Activated CD4-positive, CD25-positive, alpha-beta regulatory T cell treated with anti-CD3 and anti-CD28 coated beads, Interleukin-2, amount 50 U/mL, for 24 hours (primary cell): ENCODE results near the gene CDH26.

Source experiments
- ATAC-seq, 2 donors: fragments of 150-1000 bp; cut with Tn5 transposase; one replicate each; pipeline ENCODE4 v1.10.0; 2021; ENCODE audit warnings: mild to moderate bottlenecking in 1 of 2, moderate library complexity in 1 of 2

Gene CDH26

GRCh38 chr20:59987135-59987534 is 28.9 kb downstream of the CDH26 start:
- no peak for ATAC-seq

GRCh38 chr20:59988141-59988540 is 29.9 kb downstream of the CDH26 start:
- no peak for ATAC-seq

- no peak for ATAC-seq
Measured at GRCh38 chr20:59992526-59993084, 34.4 kb downstream of the CDH26 start.

- ATAC-seq = no peak
Measured at GRCh38 chr20:59993736-59994430, 35.7 kb downstream of the CDH26 start.

- no peak for ATAC-seq
Measured at GRCh38 chr20:59994697-59995122, 36.5 kb downstream of the CDH26 start.

- no peak for ATAC-seq
Measured at GRCh38 chr20:59996108-59996507, 37.9 kb downstream of the CDH26 start.

- no peak for ATAC-seq
Measured at GRCh38 chr20:59997896-59998295, 39.7 kb downstream of the CDH26 start.

- no peak for ATAC-seq
Measured at GRCh38 chr20:59999502-59999901, 41.3 kb downstream of the CDH26 start.

- ATAC-seq = no peak
Measured at GRCh38 chr20:60000271-60001042, 42.2 kb downstream of the CDH26 start.

- ATAC-seq = no peak
Measured at GRCh38 chr20:60001108-60001507, 42.9 kb downstream of the CDH26 start.

GRCh38 chr20:60003776-60004175 is 45.6 kb downstream of the CDH26 start:
- ATAC-seq = no peak

GRCh38 chr20:60006261-60006660 is 48.0 kb downstream of the CDH26 start:
- ATAC-seq = no peak

- no peak for ATAC-seq
Measured at GRCh38 chr20:60007464-60007863, 49.2 kb downstream of the CDH26 start.

GRCh38 chr20:60008130-60008808 is 50.0 kb downstream of the CDH26 start:
- ATAC-seq = peak in 1 of 2 donors; percentile 38

GRCh38 chr20:60009318-60009717 is 51.1 kb downstream of the CDH26 start:
- no peak for ATAC-seq

- no peak for ATAC-seq
Measured at GRCh38 chr20:60009826-60010616, 51.8 kb downstream of the CDH26 start.

- ATAC-seq = no peak
Measured at GRCh38 chr20:60010689-60011458, 52.7 kb downstream of the CDH26 start.

- no peak for ATAC-seq
Measured at GRCh38 chr20:60011512-60012507, 53.6 kb downstream of the CDH26 start.

GRCh38 chr20:60013296-60014139 is 55.3 kb downstream of the CDH26 start:
- no peak for ATAC-seq
